Astrocyte of the cerebellum (primary cell): ENCODE results near the gene PSMD13.

Experiments
- DNase-seq: peaks from one replicate; pipeline ENCODE4 v3.0.0-alpha.2; 2011; ENCODE audit warnings: low read depth
- H3K4me3 ChIP-seq: 2 replicates; pipeline ENCODE4 v1.5.1; 2011; ENCODE audit warnings: mild to moderate bottlenecking, low read depth, low read length, moderate library complexity
- in situ Hi-C: cut with HindIII; loops from 2 replicates; pipeline ENCODE4 v1.10.0; 2017; ENCODE audit warnings: low sequenced_read_pairs
- TF ChIP-seq, protein P1 (sequence below): IDR thresholded peaks from 2 replicates; pipeline ENCODE4 v1.5.1; 2012; ENCODE audit warnings: low read length, low read depth, moderate library complexity, mild to moderate bottlenecking; ENCODE audit errors: missing control alignments

PSMD13 gene

DNA sequence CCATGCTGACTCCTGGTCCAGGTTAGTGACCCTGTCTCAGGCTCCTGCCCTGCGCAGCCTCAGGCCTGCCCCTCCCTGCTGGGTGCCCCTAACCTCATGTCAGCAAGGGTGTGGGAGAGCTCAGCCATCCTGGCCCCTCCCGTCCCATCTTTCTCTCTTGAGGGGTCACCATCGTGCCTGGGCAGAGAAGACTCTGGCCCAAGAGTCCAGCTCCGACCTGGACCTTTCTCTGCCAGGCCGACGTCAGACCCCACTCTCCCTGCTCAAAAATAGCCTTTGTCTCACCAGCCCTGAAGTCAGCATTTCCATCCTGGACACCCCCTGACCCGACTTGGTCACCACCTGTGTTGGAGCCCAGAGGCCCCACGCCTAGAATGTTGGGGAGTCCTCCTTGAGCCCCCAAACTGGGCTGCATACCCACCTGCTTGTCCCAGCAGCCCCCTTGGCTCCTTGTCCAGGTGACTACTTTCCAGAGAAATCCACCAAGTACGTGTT is 39.0 kb upstream of the PSMD13 start:
- no peak for DNase-seq
- TF ChIP-seq, protein P1, sequence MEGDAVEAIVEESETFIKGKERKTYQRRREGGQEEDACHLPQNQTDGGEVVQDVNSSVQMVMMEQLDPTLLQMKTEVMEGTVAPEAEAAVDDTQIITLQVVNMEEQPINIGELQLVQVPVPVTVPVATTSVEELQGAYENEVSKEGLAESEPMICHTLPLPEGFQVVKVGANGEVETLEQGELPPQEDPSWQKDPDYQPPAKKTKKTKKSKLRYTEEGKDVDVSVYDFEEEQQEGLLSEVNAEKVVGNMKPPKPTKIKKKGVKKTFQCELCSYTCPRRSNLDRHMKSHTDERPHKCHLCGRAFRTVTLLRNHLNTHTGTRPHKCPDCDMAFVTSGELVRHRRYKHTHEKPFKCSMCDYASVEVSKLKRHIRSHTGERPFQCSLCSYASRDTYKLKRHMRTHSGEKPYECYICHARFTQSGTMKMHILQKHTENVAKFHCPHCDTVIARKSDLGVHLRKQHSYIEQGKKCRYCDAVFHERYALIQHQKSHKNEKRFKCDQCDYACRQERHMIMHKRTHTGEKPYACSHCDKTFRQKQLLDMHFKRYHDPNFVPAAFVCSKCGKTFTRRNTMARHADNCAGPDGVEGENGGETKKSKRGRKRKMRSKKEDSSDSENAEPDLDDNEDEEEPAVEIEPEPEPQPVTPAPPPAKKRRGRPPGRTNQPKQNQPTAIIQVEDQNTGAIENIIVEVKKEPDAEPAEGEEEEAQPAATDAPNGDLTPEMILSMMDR, result no peak
- no peak overlapping the region for H3K4me3 ChIP-seq
- in situ Hi-C loops, result no loop called here

DNA sequence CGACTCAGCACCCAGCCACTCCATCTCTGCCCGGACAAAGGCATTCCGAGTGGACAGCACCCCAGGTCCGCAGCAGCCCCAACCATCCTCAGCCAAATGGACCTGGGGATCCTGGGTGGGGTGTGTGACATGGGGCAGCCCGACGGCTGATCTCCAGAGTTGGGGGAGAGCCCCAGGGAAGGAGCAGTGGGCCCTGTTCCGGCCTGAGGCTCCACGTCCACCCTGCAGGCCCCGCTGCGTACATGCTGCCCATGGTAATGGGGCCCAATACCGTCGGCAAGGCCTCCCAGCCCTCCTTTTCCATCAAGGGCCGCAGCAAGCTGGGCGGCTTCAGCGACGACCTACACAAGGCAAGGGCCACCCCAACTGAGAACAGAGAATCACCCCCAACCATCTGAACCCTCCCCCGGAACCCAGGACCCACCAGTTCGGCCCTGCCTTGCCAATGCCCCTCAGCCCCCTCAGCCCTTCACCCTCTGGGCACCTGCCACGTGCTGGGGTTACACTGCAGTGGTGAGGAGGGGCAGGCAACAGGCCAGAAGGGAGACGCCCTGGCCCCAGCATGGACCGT is 38.5 kb upstream of the PSMD13 start:
- TF ChIP-seq, protein P1, result no peak
- DNase-seq, result no peak

DNA sequence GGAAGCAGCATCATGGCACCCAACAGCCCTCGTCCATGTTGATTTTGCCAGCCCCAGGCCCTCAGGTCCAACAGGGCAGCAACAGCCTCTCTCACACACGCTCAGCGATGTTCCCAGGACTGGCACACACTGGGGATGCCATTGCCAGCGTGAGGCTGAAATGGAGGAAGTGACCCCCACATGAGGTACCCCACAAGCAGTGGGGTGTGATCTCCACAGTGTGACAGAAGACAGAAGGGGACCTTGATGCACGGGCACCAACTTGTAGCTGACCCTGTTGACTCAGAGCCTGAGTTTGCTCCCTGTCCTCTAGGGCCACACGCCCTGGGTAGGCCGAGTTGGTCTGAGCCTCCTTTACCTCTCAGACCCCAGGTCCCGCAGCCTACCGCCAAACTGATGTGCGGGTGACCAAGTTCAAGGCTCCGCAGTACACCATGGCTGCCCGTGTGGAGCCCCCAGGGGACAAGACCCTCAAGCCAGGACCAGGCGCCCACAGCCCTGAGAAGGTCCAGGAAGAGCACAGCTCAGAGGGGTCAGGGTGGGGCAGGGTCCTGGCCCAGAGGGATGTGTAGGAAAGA is 37.7 kb upstream of the PSMD13 start:
- in situ Hi-C loops, result no loop called here
- H3K4me3 ChIP-seq, result no peak overlapping the region
- TF ChIP-seq, protein P1, result no peak
- no peak for DNase-seq

More for the DNA sequence above, 38.5 kb upstream of the PSMD13 start:
- H3K4me3 ChIP-seq, result no peak overlapping the region
- in situ Hi-C loops, result no loop called here

DNA sequence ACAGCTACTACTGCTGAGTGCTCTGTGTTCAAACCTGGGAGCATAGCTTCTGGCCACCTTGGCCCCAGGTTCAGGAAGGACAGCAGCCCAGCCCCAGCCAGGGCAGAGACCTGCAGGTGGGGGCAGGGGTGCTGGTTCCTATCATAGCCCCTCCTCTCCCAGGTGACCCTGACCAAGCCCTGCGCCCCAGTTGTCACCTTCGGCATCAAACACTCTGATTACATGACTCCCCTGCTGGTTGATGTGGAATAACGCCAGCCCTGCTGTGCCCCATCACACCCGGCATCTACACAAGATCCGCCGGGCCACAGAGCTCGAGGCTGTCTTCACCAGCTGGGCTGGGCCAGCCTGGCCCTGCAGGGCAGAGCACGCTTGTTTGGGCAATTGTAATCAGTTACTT is 37.0 kb upstream of the PSMD13 start:
- H3K4me3 ChIP-seq, result no peak overlapping the region
- TF ChIP-seq, protein P1, result no peak
- no peak for DNase-seq
- in situ Hi-C loops, result no loop called here

DNA sequence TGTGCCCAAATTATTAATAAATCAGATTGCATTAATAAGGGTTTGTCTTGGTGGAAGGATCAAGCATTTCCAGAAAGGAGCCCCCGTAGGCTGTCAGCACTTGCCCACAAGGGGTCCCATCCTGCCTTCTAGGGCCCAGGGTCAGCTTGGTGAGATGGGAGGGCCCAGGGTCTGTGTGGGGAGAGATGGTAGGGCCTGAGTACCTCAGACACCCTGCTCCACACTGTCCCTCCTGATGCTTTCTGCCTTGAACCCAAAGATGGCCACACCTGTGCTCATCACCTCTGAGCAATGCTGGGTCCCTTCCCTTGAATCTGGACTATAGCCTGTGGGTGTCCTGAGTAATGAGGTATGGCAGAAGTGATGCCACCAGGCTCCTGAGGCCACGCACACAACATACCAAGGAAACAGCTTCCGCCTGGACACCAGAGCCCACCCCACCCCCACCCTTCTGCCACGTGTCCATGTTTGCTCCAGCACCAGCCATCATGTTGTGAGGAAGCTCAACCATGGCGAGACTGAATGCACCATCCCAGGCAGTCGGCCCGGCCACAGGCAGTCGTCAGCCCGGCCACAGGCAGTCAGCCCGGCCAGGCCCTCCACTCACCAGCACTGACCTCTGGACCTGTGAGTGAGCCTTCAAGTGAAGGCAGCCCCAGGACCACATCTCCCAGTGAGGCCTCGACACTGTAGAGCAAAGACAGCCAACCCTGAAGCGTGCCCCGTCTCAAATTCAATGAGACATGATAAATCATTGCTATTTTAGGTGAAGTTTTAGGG is 36.4 kb upstream of the PSMD13 start:
- DNase-seq, result no peak
- TF ChIP-seq, protein P1, result no peak
- in situ Hi-C loops, result no loop called here
- no peak overlapping the region for H3K4me3 ChIP-seq

DNA sequence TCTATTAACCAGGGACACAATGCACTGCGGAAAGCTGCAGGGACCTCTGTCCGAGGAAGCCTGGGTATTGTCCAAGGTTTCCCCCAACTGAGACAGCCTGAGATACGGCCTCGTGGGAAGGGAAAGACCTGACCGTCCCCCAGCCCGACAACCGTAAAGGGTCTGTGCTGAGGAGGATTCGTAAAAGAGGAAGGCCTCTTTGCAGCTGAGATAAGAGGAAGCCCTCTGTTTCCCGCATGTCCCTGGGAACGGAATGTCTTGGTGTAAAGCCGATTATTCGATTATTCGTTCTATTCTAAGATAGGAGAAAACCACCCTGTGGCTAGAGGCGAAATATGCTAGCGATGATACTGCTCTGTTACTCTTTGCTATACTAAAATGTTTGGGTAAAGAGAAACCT is 34.8 kb upstream of the PSMD13 start:
- in situ Hi-C loops, result no loop called here
- DNase-seq, result no peak
- no peak overlapping the region for H3K4me3 ChIP-seq
- TF ChIP-seq, protein P1, result no peak
